ENCODE results near the gene GMNN.

GRCh38 chr6:24744911-24745310, 29.8 kb upstream of the GMNN start:
- TF ChIP-seq, protein P1, sequence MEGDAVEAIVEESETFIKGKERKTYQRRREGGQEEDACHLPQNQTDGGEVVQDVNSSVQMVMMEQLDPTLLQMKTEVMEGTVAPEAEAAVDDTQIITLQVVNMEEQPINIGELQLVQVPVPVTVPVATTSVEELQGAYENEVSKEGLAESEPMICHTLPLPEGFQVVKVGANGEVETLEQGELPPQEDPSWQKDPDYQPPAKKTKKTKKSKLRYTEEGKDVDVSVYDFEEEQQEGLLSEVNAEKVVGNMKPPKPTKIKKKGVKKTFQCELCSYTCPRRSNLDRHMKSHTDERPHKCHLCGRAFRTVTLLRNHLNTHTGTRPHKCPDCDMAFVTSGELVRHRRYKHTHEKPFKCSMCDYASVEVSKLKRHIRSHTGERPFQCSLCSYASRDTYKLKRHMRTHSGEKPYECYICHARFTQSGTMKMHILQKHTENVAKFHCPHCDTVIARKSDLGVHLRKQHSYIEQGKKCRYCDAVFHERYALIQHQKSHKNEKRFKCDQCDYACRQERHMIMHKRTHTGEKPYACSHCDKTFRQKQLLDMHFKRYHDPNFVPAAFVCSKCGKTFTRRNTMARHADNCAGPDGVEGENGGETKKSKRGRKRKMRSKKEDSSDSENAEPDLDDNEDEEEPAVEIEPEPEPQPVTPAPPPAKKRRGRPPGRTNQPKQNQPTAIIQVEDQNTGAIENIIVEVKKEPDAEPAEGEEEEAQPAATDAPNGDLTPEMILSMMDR (IDR thresholded peaks at IDR 0.05), result no peak
- TF ChIP-seq POLR2A (IDR thresholded peaks at IDR 0.05), result no peak
